ENCODE results near the gene PLCB1. TPM values are rescaled to one million over a fixed set of nuclear protein-coding genes. Genes with fewer than 3 reads are reported as not detected.

PLCB1 gene
- total and polyA plus RNA-seq, 2 of the 4 experiments (the other 2 are of a cell fraction): 5.6 to 16.1 TPM

DNA sequence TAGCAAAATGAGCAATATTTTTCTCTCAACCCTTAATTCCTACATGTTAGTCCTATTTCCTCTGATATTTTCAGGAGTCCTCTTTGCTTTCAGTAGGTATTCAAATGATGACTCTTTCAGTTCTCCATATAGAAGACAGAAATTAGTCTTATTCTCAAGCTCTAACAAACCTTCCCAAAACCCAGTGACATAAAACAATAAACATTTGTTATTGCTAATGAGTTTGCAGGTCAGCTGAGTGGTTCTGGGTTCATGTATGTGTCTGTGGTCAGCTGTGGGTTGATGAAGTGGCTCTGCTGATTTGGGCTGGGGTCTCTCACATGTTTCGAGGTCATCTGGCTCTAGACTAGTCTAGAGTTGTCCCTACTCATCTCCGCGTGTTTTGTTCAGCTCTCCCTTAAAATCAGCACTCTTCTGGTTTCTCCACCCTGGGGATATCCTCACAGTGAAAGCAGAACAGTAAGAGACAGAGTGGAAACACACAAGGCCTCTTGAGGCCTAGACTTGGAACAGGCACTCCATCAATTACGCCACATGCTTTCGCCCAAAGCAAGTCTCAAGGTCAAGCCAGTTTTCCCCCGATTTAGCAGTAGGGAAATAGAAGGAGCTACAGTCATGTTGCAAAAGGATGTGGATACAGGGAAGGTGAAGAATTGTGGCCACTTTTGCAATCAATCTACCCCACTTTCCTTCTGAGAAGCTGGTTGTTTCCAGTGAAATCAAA lies 273.0 kb downstream of the PLCB1 start:
- in situ Hi-C loops (cut with MboI; ENCODE audit: low sequenced_read_pairs): loop anchor here (25.0 kb wide), 1 partner anchor 307 kb away; no protein-coding TSS in a partner anchor
- H3K18ac ChIP-seq (ENCODE audit: low read depth, low read length): no peak overlapping the region

More for the DNA sequence above, 273.0 kb downstream of the PLCB1 start:
- H2BK15ac ChIP-seq (ENCODE audit: low read depth, low read length): no peak overlapping the region
- H4K20me1 ChIP-seq (ENCODE audit: insufficient read depth, low read length): no peaks in the 10 kb centered on the region; the same call in 1 of the 2 replicates
- H3K36me3 ChIP-seq (ENCODE audit: control insufficient read depth, insufficient read depth, low read length): no peaks in the 10 kb centered on the region
- H3K4ac ChIP-seq (ENCODE audit: low read depth, low read length): no peak overlapping the region
- H3K9me3 ChIP-seq (ENCODE audit: control insufficient read depth, insufficient read depth, low read length): no peaks in the 10 kb centered on the region
- no peak overlapping the region for H3K23ac ChIP-seq (ENCODE audit: low read depth, low read length)
- dilution Hi-C loops (cut with HindIII; ENCODE audit: low sequenced_read_pairs, unreplicated experiment): no loop called here
- BruUV-seq (replicated peaks): no TSS peak
- POLR2A ChIA-PET (ENCODE audit: unreplicated experiment): no interaction called here
- DNase-seq: no peak
- peaks cover 3% of the 10 kb centered on the region; the same call in 1 of the 2 replicates for H3K4me1 ChIP-seq (ENCODE audit: control insufficient read depth, insufficient read depth, low read length)
- WGBS, 2 experiments (ENCODE audit: extremely low coverage in 2 of 2, insufficient read length in 1 of 2): 87% methylated on average over 3 of the region's 6 CpGs; no CpG with 5 or more reads in 1 of the 2 experiments
- no peak overlapping the region; the same call in 1 of the 2 replicates for H2AK5ac ChIP-seq (ENCODE audit: low read depth, low read length)
- H3K27ac ChIP-seq (ENCODE audit: insufficient read depth, low read length): no peak overlapping the region
- no peak overlapping the region for H4K5ac ChIP-seq (ENCODE audit: low read depth, low read length)
- no peak overlapping the region for H4K91ac ChIP-seq (ENCODE audit: insufficient read depth, low read depth, low read length)
- H2BK5ac ChIP-seq (ENCODE audit: low read depth, low read length, poor library complexity, severe bottlenecking): no peak overlapping the region
- TF ChIP-seq RCOR1 (IDR thresholded peaks at IDR 0.05; ENCODE audit: insufficient replicate concordance, low read length) (no peak), MAZ (IDR thresholded peaks at IDR 0.05; ENCODE audit: borderline replicate concordance, low read depth, low read length) (no peak), RFX5 (IDR thresholded peaks at IDR 0.05; ENCODE audit: low read depth, low read length) (no peak)
- H2AK9ac ChIP-seq (replicated peaks; ENCODE audit: low read depth, low read length, poor library complexity): no peak overlapping the region
- intact Hi-C loops (cut with micrococcal nuclease): no loop called here
- H3K79me1 ChIP-seq (ENCODE audit: low read depth in 1 of 2, low read length in 2 of 2): peaks cover 2 to 6% of the 10 kb centered on the region in 2 experiments; a peak in 3 of 4 replicates
- no peak for ATAC-seq (ENCODE audit: low read depth)
- H4K8ac ChIP-seq (ENCODE audit: low read depth in 2 of 2, low read length in 2 of 2): no peak overlapping the region
- H3K4me2 ChIP-seq (ENCODE audit: low read depth, low read length): no peak overlapping the region
- no peak overlapping the region for H2BK20ac ChIP-seq (ENCODE audit: low read depth, low read length)
- H2AFZ ChIP-seq (replicated peaks; ENCODE audit: low read length, poor library complexity): no peak overlapping the region
- CTCF ChIA-PET: no interaction called here
- no peak overlapping the region for H3K56ac ChIP-seq (ENCODE audit: extremely low read depth, insufficient read depth, low read length)
- H3K14ac ChIP-seq (replicated peaks; ENCODE audit: low read depth, low read length): no peak overlapping the region
- no peak overlapping the region for H3K4me3 ChIP-seq (ENCODE audit: insufficient read depth, low read depth, low read length)
- peaks cover 3% of the 10 kb centered on the region for H3K9me1 ChIP-seq (ENCODE audit: insufficient read depth, low read length)
- H2BK120ac ChIP-seq (ENCODE audit: low read depth, low read length): no peak overlapping the region
- no peaks in the 10 kb centered on the region for H3K27me3 ChIP-seq (ENCODE audit: control insufficient read depth, insufficient read depth, low read length)
- H3K9ac ChIP-seq (ENCODE audit: low read depth, low read length): no peak overlapping the region
